Activated T-cell treated with anti-CD3 and anti-CD28 coated beads, Interleukin-2, amount 50 U/mL, for 1 hour (primary cell): ENCODE results near the gene HCLS1.
"Not testable (repeated sequence)": the region's sequence is repeated elsewhere in the genome, so short reads cannot be mapped to it uniquely, and the experiment has no call there.

ENCODE experiments used
- DNase-seq: peaks from one replicate; pipeline ENCODE4 v3.0.0-alpha.2; 2020

HCLS1 gene

DNA sequence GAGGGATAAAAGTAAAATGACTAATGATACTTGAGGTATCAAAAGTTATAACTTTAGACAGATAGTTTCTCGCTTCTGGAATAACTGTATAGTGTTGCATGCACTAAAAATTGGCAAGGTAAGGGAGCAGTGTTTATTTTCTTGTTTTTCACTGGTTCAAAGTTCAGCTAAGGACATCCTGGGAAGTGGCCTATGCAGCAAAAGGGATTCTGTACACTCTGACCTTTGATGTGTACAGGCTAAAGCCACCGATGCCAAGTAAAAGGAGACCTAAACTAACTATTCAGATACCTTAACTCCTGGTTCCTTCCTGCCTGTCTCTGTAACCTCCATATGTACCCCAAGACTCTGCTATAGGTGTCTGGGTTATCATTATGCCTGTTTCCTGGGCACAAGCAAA lies 65.9 kb downstream of the HCLS1 start:
- DNase-seq, result no peak

DNA sequence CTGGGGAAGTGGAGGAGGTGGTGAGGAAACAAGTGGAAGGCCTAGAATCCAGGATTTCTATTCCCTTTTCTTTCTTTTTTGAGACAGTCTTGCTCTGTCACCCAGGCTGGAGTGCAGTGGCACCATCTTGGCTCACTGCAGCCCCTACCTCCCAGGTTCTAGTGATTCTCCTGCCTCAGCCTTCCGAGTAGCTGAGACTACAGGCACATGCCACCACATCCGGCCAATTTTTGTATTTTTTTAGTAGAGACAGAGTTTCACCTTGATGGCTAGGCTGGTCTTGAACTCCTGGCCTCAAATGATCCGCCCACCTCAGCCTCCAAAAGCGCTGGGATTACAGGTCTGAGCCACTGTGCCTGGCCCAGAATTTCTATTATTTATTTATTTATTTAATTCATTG lies 66.9 kb downstream of the HCLS1 start:
- DNase-seq, result not testable (repeated sequence)

GRCh38 chr3:121592856-121593702 lies 67.6 kb downstream of the HCLS1 start, which contains the start of gene FBXO40:
Gene FBXO40, plus strand, starts transcription at chr3:121593379. Its CDS starts 27,197 bp downstream, at chr3:121620576.
- DNase-seq, result no peak

GRCh38 chr3:121584418-121584817 lies 76.3 kb downstream of the HCLS1 start:
- no peak for DNase-seq

DNA sequence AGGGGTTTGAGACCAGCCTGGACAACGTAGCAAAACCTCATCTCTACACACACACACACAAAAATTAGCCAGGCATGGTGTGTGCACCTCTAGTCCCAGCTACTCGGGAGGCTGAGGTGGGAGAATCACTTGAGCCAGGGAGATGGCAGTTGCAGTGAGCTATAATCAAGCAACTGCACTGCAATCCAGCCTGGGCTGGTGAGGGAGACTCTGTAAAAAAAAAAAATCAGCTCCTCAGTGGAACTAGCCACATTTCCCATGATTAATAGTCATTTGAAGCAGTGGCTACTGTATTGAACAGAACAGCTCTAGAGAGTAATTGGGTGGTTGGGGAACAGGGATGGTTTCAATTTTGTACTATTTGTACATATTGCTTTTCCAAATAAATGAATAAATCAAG lies 79.0 kb downstream of the HCLS1 start:
- no peak for DNase-seq
